GM21786 (cell line): ENCODE results near the gene MRPS22.
A peak's percentile ranks its signal among the peaks of the same experiment; 100 is the strongest.
"Not testable (repeated sequence)": the region's sequence is repeated elsewhere in the genome, so short reads cannot be mapped to it uniquely, and the experiment has no call there.

ENCODE experiments used
- ATAC-seq: cut with Tn5 transposase; IDR thresholded peaks from one replicate; pipeline ENCODE4 v1.9.1; 2021; ENCODE audit not compliant: unreplicated experiment

The MRPS22 gene

GRCh38 chr3:139389552-139390368, 45.9 kb downstream of the MRPS22 start, which contains the start of gene COPB2:
TSS of gene COPB2 (minus strand) at chr3:139389647. CDS start at chr3:139389550, 97 bp downstream.
- peak; percentile 98 for ATAC-seq

GRCh38 chr3:139394116-139394515, 50.3 kb downstream of the MRPS22 start:
- ATAC-seq = no peak

- no peak for ATAC-seq
Observed at GRCh38 chr3:139396707-139397106, 52.9 kb downstream of the MRPS22 start.

GRCh38 chr3:139401155-139401554, 57.3 kb downstream of the MRPS22 start:
- not testable (repeated sequence) for ATAC-seq
